ENCODE measurements around the gene TP53. TPM values are rescaled to one million over a fixed set of nuclear protein-coding genes. Genes with fewer than 3 reads are reported as not detected.

TP53 gene
- total and polyA plus RNA-seq, 9 of the 15 experiments (the other 6 are each of a cell fraction or from before 2014, with no cell fraction given), result 2.8 to 14.0 (median 7.1) TPM

DNA sequence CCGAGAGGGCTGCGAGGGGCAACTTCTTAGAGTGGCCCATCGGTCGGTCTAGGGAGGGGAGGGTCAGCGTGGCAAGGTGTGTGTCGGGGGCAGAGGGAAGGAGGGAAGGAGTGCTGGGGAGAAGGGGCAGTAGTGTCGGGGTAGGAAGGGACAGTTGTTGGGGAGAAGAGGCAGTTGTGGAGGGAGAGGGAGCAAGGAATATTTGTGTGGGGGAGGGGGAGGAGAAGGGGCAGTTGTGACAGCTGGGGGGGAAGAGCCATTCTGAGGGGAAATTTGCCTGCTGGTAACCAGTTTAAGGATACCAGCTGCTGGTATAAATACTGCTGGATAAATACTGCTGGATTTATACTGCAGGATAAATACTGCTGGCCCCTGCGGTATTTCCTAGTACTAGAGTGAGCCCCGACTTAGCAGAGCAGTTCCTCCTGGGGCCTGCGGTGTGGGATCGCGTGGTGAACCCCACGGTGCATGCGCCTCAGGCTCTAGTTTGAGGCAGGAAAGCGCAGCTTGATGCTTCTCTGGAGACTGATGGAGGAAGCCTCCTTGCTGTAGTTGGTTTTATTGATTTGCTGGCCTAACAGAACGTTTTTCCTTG lies 30.6 kb upstream of the TP53 start:
- ATAC-seq, result no peak
- POLR2A ChIA-PET, result interaction anchor here (0.5 to 0.6 kb wide), 2 partner anchors 14 to 31 kb away, joined by 3 read pairs; partner anchors contain the start of gene TP53
- peak overlapping the region; percentile 59; the same call in 1 of the 2 replicates for H2AFZ ChIP-seq (ENCODE audit: low read depth, low read length)
- TF ChIP-seq GTF2A2 (tag; IDR thresholded peaks at IDR 0.05) (no peak), BMI1 (IDR thresholded peaks at IDR 0.05; ENCODE audit: low read length) (0 out of 2 replicates have a peak, but pooled peaks have one; percentile 29), NR2C1 (IDR thresholded peaks at IDR 0.05) (no peak), NR2C1 (tag; IDR thresholded peaks at IDR 0.05) (no peak), HDAC1 (IDR thresholded peaks at IDR 0.05) (peak in 1 of 2 experiments; percentile 53; a peak in 1 of 4 replicates), DIDO1 (tag; IDR thresholded peaks at IDR 0.05; ENCODE audit: low read depth) (no peak), ZNF140 (CRISPR knock-in tag; IDR thresholded peaks at IDR 0.05) (no peak), SMC3 (conservative IDR thresholded peaks at IDR 0.05; ENCODE audit: insufficient read depth, low read depth, low read length) (no peak), NRF1 (conservative IDR thresholded peaks at IDR 0.05 in 1 of 2, IDR thresholded peaks at IDR 0.05 in 1 of 2) (peak in 1 of 2 experiments; percentile 65; a peak in 3 of 4 replicates), OTX1 (CRISPR knock-in tag; IDR thresholded peaks at IDR 0.05) (no peak), ETS2 (tag; IDR thresholded peaks at IDR 0.05; ENCODE audit: borderline replicate concordance, poor library complexity, severe bottlenecking) (no peak), PHF20 (IDR thresholded peaks at IDR 0.05; ENCODE audit: partially characterized antibody) (no peak), ZNF766 (CRISPR knock-in tag; conservative IDR thresholded peaks at IDR 0.05) (no peak), TAF1 (IDR thresholded peaks at IDR 0.05; ENCODE audit: control insufficient read depth, extremely low read depth, insufficient read depth, low read length, severe bottlenecking) (no peak), ZNF785 (CRISPR knock-in tag; IDR thresholded peaks at IDR 0.05) (no peak), NCOA6 (IDR thresholded peaks at IDR 0.05) (no peak), NFIC (IDR thresholded peaks at IDR 0.05) (no peak), RB1 (IDR thresholded peaks at IDR 0.05; ENCODE audit: low read depth) (no peak), ZNF551 (CRISPR knock-in tag; IDR thresholded peaks at IDR 0.05) (no peak), ATF4 (CRISPR knock-in tag; IDR thresholded peaks at IDR 0.05) (no peak)
- TF ChIP-seq, protein P1, sequence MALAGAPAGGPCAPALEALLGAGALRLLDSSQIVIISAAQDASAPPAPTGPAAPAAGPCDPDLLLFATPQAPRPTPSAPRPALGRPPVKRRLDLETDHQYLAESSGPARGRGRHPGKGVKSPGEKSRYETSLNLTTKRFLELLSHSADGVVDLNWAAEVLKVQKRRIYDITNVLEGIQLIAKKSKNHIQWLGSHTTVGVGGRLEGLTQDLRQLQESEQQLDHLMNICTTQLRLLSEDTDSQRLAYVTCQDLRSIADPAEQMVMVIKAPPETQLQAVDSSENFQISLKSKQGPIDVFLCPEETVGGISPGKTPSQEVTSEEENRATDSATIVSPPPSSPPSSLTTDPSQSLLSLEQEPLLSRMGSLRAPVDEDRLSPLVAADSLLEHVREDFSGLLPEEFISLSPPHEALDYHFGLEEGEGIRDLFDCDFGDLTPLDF (CRISPR knock-in tag; IDR thresholded peaks at IDR 0.05), result no peak
- TF ChIP-seq, protein P2, sequence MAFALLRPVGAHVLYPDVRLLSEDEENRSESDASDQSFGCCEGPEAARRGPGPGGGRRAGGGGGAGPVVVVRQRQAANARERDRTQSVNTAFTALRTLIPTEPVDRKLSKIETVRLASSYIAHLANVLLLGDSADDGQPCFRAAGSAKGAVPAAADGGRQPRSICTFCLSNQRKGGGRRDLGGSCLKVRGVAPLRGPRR (CRISPR knock-in tag; IDR thresholded peaks at IDR 0.05), result no peak

More for the DNA sequence above, 30.6 kb upstream of the TP53 start:
- BruUV-seq (replicated peaks), result no TSS peak
- Histone ChIP-seq H3K27me3 (ENCODE audit: control insufficient read depth in 2 of 2, insufficient read depth in 2 of 2, low read length in 2 of 2) (peaks cover 18 to 58% of the 10 kb centered on the region in 2 experiments; a peak in 4 of 5 replicates), H3K9me1 (ENCODE audit: control insufficient read depth, insufficient read depth, low read length) (no peaks in the 10 kb centered on the region), H3K9ac (ENCODE audit: insufficient read depth in 1 of 2, low read depth in 2 of 2, low read length in 2 of 2) (peak overlapping the region in 1 of 2 experiments; percentile 89; a peak in 2 of 4 replicates), H3K4me3 (peak overlapping the region; percentile 45), H4K20me1 (replicated peaks; ENCODE audit: control insufficient read depth, insufficient read depth, low read length) (no peaks in the 10 kb centered on the region), H3K9me3 (replicated peaks; ENCODE audit: control insufficient read depth, insufficient read depth, low read depth, low read length) (no peaks in the 10 kb centered on the region), H3K4me2 (ENCODE audit: insufficient read depth, low read length) (peak overlapping the region; percentile 72), H3K4me1 (replicated peaks in 1 of 2; ENCODE audit: control insufficient read depth in 2 of 2, insufficient read depth in 2 of 2, low read length in 2 of 2) (peaks cover 6 to 21% of the 10 kb centered on the region in 2 experiments; a peak in 3 of 5 replicates), H3K79me2 (ENCODE audit: control insufficient read depth, insufficient read depth, low read length) (no peaks in the 10 kb centered on the region), H3K36me3 (ENCODE audit: control insufficient read depth, insufficient read depth, low read length) (no peaks in the 10 kb centered on the region), H3K27ac (ENCODE audit: extremely low read depth, low read depth, low read length) (no peak overlapping the region)
- FAIRE-seq, result no peak
- WGBS (ENCODE audit: insufficient coverage, low coverage, missing lambda C conversion rate), result 4% methylated on average over 11 of the region's 16 CpGs
- in situ Hi-C loops (cut with MboI) (no loop called here), intact Hi-C loops (cut with micrococcal nuclease) (loop anchor here (1.0 to 2.0 kb wide), 2 partner anchors 29 to 84 kb away; partner anchors contain the start of gene WRAP53)
- DNase-seq (ENCODE audit: extremely low read depth in 1 of 4, low spot score in 3 of 4), result no peak
- CTCF ChIA-PET (ENCODE audit: low intra/inter-chr PET ratio), result interaction anchor here (0.9 to 1.3 kb wide), 3 partner anchors 84 to 202 kb away, joined by 3 to 5 read pairs (median 3); no protein-coding TSS in a partner anchor
